Activated CD8-positive, alpha-beta memory T cell treated with anti-CD3 and anti-CD28 coated beads, Interleukin-2, amount 50 U/mL, for 4 hours (primary cell): Measurements from ENCODE around the gene PHLPP1.
"Not testable (repeated sequence)": the region's sequence is repeated elsewhere in the genome, so short reads cannot be mapped to it uniquely, and the experiment has no call there.

Experiments used
- DNase-seq: peaks from one replicate; pipeline ENCODE4 v3.0.0-alpha.2; 2020

PHLPP1 gene

GRCh38 chr18:62715436-62715758, at the start of gene PHLPP1:
TSS of gene PHLPP1 (plus strand) at chr18:62715541. CDS start at chr18:62715684, 143 bp downstream.
- no peak for DNase-seq

GRCh38 chr18:62669225-62669624, 46.1 kb upstream of the PHLPP1 start:
- no peak for DNase-seq

GRCh38 chr18:62670573-62670972, 44.8 kb upstream of the PHLPP1 start:
- no peak for DNase-seq

GRCh38 chr18:62672600-62672999, 42.7 kb upstream of the PHLPP1 start:
- no peak for DNase-seq

GRCh38 chr18:62678847-62679485, 36.4 kb upstream of the PHLPP1 start:
- DNase-seq, result no peak

DNA sequence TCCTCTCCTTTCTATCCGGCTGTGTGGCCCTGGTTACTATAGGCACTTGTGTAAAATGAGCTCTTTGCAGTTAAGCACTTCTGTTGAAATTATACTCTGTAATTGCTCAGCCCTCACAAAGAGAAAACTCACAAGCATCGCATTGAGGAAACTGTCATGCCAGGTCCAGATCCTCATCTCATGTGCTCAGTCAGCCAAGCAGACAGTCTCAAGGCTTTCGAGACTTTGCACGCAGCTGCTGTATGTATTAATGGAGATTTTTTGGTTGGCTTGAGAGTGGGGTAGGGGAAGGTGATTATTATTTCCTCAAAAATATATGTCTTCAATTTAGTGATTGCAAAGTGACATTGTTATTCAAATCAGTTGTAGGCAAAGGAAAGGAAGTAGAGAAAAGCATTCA, 33.0 kb upstream of the PHLPP1 start:
- no peak for DNase-seq

- DNase-seq, result no peak
These were observed 31.4 kb upstream of the PHLPP1 start for GRCh38 chr18:62683935-62684334.

DNA sequence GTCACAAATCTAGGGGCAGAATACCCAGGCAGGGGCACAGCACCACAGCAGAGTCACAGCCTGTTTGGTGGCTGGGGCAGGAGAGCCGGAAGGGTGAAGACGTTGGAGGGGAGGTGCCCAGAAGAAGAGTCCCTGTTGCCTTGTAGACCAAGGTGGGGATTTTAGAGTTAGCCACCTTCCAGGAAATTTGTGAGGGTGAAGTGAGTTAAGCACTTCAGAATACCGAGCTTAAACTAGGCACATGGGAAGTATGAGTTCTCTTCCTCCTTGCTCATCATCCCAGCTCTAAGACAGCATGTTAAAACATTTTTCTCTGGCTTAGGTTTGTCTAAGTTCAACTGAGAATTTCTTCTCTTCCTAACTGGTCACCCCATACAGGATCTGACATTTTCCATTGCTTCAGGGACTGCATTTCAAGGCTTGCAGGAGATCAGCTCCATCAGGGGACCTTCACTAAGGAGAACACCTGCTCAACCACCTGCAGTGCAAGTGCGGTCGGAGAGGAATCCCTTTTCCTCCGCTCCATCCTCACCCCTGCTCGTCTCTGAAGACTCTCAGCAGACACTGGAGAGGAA, 26.5 kb upstream of the PHLPP1 start:
- DNase-seq, result no peak

DNA sequence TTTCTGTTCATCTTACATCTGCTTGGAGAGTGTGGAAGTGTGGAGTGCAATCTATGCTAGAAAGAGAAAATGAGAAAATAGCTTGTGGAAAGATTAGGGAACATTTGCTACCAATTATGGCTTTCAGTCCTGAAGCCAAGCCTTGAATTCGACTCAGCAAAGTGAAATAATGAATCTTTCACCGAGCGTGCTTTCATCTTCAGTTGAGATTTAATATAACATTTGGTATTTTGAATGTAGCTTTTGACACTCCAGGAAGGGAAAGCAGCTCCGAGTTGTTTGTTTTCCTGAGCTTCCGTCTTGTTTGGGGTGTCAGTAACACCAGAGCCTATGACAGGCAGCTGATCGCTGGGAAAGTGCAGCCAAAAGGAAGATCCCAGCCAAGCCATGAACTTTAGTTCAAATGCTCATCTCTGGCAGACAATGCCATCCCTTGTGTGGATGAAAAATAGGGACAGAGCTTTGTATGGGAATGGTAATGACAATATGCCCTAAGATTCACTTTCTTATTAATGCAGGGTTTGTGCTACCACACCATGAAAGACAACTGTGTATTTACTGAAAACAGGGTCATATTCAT, 25.0 kb upstream of the PHLPP1 start:
- no peak for DNase-seq

- no peak for DNase-seq
These were observed 21.7 kb upstream of the PHLPP1 start for GRCh38 chr18:62693659-62694058.

GRCh38 chr18:62697636-62698035, 17.7 kb upstream of the PHLPP1 start:
- DNase-seq, result no peak

DNA sequence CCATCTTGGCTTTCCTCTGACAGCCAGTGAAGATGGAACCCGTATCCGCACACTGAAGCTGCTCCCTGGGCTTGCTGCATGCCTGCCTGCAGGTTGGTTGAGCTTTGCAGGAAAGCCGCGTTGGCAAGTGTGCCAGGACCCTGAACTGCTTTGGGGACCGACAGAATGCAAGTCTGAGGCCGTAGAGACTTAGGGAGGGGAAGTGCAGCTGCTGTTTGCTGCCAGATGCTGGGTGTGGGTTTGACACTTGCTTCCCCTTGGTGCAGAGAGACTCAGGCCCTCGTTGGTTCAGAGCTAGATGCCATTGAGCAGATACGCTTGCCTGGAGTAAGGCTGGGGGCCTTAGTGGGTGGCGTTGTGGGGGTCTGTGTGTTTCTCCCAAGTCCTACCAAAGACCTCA, 13.1 kb upstream of the PHLPP1 start:
- DNase-seq, result no peak

DNA sequence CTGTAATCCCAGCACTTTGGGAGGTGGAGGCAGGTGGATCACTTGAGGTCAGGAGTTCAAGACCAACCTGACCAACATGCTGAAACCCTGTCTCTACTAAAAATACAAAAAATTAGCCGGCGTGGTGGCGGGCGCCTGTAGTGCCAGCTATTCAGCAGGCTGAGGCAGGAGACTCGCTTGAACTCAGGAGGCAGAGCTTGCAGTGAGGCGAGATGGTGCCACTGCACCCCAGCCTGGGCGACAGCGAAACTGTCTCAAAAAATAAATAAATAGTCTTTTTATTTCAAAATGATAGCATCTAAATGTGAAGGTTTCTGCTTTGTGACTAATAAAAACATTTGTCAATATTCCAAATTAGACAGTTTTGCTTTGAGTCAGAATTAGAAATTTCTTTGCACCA, 8.5 kb upstream of the PHLPP1 start:
- DNase-seq, result not testable (repeated sequence)

- not testable (repeated sequence) for DNase-seq
These were observed 5.4 kb upstream of the PHLPP1 start for GRCh38 chr18:62709908-62710307.

DNA sequence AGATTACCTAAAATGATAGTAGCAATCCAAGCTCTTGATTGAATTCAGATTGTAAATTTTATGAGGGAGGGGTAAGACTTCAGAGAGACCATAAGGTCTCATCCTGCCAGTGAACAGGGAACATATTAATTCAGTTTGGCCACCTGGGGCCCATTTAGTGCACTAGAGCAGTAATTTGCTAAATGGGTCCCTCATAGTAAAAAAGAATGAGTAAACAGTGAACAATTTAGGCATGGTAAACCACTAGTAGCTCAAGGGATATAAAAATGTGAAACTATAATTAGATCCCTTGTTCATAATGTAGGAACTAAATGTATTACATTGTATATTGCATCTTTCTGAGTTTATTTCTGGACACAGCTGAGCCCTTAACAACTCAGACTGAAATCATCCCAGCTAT, 4.9 kb upstream of the PHLPP1 start:
- DNase-seq, result no peak

DNA sequence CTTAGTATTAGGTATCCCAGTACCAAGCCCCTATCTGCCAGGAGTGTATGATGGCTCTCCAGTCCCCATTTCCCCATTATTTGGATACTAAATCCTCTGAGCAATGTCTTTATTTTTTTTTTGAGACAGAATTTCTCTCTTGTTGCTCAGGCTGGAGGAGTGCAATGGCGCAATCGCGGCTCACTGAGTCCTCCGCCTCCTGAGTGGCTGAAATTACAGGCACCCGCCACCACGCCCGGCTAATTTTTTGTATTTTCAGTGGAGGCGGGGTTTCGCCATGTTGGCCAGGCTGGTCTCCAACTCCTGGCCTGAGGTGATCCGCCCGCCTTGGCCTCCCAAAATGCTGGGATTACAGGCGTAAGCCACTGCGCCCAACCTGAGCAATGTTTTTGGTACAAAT, 3.6 kb upstream of the PHLPP1 start:
- no peak for DNase-seq

- DNase-seq, result no peak
These were observed 1.6 kb upstream of the PHLPP1 start for GRCh38 chr18:62713651-62714247.

GRCh38 chr18:62714671-62715435, 488 bp upstream of the PHLPP1 start:
- DNase-seq, result peak; percentile 93

GRCh38 chr18:62715759-62716615, 646 bp downstream of the PHLPP1 start:
- DNase-seq, result peak; percentile 52

- peak; percentile 41 for DNase-seq
These were observed 1.4 kb downstream of the PHLPP1 start for GRCh38 chr18:62716619-62717168.

DNA sequence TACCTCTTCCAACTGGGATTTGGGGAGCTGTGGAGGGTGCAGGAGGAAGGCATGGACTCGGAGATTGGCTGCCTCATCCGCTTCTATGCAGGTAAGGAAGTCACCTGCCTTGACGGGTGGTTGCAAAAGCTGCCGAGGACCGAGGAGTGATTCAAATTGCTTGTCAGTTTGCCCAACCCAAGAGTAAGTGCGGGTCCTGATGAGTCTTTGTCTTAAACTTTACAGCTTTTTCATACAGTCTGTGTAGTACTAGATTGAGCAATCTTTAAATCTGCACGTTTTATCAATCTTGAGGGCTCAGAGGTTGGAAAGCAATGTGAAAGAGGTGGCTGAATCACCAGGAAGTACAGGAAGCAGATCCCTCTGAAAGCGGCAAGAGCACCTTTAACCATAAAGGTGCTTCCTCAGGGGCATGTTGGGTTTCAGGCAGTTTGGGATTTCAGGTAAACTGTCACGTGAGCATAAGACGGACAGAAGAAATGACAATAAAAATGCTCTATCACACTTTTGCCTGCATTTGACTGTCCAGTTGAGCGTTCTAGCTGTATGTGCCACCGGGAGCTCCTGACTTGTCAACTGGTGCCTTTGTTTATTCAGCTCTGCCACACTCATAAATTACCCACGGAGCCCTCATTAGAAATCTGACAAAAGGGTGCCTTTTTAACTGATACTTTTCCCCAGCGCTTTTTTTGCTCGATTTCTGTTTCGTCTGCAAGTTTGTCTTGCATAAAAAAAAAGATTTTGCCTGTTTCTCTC, 2.0 kb downstream of the PHLPP1 start:
- DNase-seq, result peak; percentile 31
